ENCODE data around the gene PSMF1.

DNA sequence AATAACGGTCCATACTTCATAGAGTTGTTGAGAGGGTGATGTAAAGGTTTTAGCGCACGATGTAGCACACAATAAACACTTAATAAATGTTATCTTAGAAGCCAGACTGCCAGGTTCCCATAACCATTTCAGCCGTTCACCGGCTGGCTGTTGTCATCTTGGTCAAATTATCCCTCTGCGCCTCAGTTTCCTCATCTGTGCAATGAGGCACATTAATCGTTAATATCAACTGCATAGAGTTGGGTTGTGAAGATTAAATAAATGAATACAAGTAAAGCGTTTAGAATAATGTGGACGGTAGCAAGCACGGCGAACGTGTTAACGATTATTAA lies 432 bp upstream of the PSMF1 start:
- TF ChIP-seq, protein P1, sequence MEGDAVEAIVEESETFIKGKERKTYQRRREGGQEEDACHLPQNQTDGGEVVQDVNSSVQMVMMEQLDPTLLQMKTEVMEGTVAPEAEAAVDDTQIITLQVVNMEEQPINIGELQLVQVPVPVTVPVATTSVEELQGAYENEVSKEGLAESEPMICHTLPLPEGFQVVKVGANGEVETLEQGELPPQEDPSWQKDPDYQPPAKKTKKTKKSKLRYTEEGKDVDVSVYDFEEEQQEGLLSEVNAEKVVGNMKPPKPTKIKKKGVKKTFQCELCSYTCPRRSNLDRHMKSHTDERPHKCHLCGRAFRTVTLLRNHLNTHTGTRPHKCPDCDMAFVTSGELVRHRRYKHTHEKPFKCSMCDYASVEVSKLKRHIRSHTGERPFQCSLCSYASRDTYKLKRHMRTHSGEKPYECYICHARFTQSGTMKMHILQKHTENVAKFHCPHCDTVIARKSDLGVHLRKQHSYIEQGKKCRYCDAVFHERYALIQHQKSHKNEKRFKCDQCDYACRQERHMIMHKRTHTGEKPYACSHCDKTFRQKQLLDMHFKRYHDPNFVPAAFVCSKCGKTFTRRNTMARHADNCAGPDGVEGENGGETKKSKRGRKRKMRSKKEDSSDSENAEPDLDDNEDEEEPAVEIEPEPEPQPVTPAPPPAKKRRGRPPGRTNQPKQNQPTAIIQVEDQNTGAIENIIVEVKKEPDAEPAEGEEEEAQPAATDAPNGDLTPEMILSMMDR (IDR thresholded peaks at IDR 0.05) = no peak
- no peak for TF ChIP-seq POLR2AphosphoS5 (IDR thresholded peaks at IDR 0.05)
